GM12878 (cell line): ENCODE data around the gene CNR2. TPM values are rescaled to one million over a fixed set of nuclear protein-coding genes. Genes with fewer than 3 reads are reported as not detected.

Experiments used
- BHLHE40 ChIP-seq, 2 experiments: fragments of 450-650 bp in 1 of 2; IDR thresholded peaks; 2 replicates each; pipeline ENCODE4 v1.6.1; 2011 to 2017; ENCODE audit warnings: low read depth in 2 of 2, borderline replicate concordance in 1 of 2, improper control_type of control experiment in 1 of 2, low read length in 1 of 2, mild to moderate bottlenecking in 1 of 2
- CBFB ChIP-seq: IDR thresholded peaks from 2 replicates; pipeline ENCODE4 v1.6.1; 2016; ENCODE audit warnings: antibody characterized with exemption, low read depth
- FOXK2 ChIP-seq: fragments of 450-650 bp; IDR thresholded peaks from 2 replicates; pipeline ENCODE4 v1.6.1; 2017; ENCODE audit warnings: mild to moderate bottlenecking, moderate library complexity
- NFIC ChIP-seq: IDR thresholded peaks from 2 replicates; pipeline ENCODE4 v1.6.1; 2012; ENCODE audit warnings: low read depth, mild to moderate bottlenecking, inconsistent platforms, low read length, moderate library complexity
- PML ChIP-seq: IDR thresholded peaks from 2 replicates; pipeline ENCODE4 v1.6.1; 2012; ENCODE audit warnings: low read length, inconsistent platforms
- RUNX3 ChIP-seq: IDR thresholded peaks from 2 replicates; pipeline ENCODE4 v1.6.1; 2012; ENCODE audit warnings: low read length, inconsistent platforms
- SIN3A ChIP-seq: IDR thresholded peaks from 2 replicates; pipeline ENCODE4 v1.6.1; 2012; ENCODE audit warnings: low read depth, low read length, improper control_type of control experiment
- STAT1 ChIP-seq: fragments of 450-650 bp; conservative IDR thresholded peaks from 2 replicates; pipeline ENCODE4 v1.6.1; 2014; ENCODE audit warnings: antibody characterized with exemption, mild to moderate bottlenecking
- STAT3 ChIP-seq: IDR thresholded peaks from 2 replicates; pipeline ENCODE4 v1.6.1; 2011; ENCODE audit warnings: low read depth, low read length, improper control_type of control experiment
- polyA plus RNA-seq, 11 experiments: library from polyadenylated mRNA; depleted of rRNA in 4 of 11; unstranded in 6 of 11; stranded (reverse) in 5 of 11; fragments of >200 nt; fragmentation: Nextera tagmentation in 4 of 11; fragmentation: Illumina TruSeq in 1 of 11; extraction: Ambion mirVana in 4 of 11; extraction: Trizol in 1 of 11; gene quantifications; 1 replicate in 1 of 11; 2 replicates in 10 of 11; pipeline versions ENCODE4 v1.2.1 to v1.2.3, GENCODE V29; 2011 to 2016; ENCODE audit warnings: inconsistent platforms in 2 of 11, missing spikeins in 2 of 11, low read depth in 1 of 11
- total RNA-seq, 4 experiments: library from RNA; depleted of rRNA in 3 of 4; stranded (reverse); fragments of >200 nt in 3 of 4; fragmentation: Illumina TruSeq in 1 of 4; extraction: Trizol in 1 of 4; gene quantifications; 2 replicates each; pipeline versions ENCODE4 v1.2.1 to v1.2.3, GENCODE V29; 2013 to 2021
- TF ChIP-seq, protein P1 (sequence below): fragments of 450-650 bp; IDR thresholded peaks from 2 replicates; pipeline ENCODE4 v1.6.1; 2017; ENCODE audit warnings: mild to moderate bottlenecking, moderate library complexity
- TF ChIP-seq, protein P2 (sequence below): fragments of 450-650 bp; formaldehyde crosslinking; IDR thresholded peaks from 2 replicates; pipeline ENCODE4 v1.4.0; 2022; ENCODE audit warnings: mild to moderate bottlenecking, moderate library complexity
- TF ChIP-seq, protein P3 (sequence below): fragments of 150-350 bp; IDR thresholded peaks from 2 replicates; pipeline ENCODE4 v1.6.1; 2016; ENCODE audit warnings: low read depth, low read length
- TF ChIP-seq, protein P4 (sequence below): fragments of 450-650 bp; IDR thresholded peaks from 2 replicates; pipeline ENCODE4 v1.6.1; 2016; ENCODE audit warnings: mild to moderate bottlenecking
- TF ChIP-seq, protein P5 (sequence below): fragments of 450-650 bp; IDR thresholded peaks from 2 replicates; pipeline ENCODE4 v1.6.1; 2017; ENCODE audit warnings: mild to moderate bottlenecking

Gene CNR2
- total and polyA plus RNA-seq, 10 of the 15 experiments (the other 5 are each of a cell fraction or from before 2014, with no cell fraction given): 0.46 to 19.8 (median 12.2) TPM

DNA sequence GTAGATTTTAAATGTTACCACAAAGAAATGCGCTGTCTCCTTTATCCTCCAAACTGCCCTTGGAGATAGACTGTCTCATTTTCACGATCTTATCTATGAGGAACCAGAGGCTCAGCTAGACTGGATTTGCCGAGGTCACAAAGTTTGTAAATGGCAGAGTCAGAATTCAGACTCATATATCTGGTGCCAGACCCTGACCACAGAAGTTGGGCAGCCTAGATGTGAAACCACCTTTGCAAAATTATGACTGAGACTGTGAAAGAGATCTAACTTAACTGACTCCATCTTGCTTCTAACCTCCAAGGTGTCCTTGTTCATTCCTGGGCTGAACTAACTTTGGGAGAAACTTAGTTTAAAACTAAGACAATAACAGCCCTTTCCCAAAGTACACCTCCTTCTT is 14.1 kb downstream of the CNR2 start (continued):
- TF ChIP-seq, protein P1, sequence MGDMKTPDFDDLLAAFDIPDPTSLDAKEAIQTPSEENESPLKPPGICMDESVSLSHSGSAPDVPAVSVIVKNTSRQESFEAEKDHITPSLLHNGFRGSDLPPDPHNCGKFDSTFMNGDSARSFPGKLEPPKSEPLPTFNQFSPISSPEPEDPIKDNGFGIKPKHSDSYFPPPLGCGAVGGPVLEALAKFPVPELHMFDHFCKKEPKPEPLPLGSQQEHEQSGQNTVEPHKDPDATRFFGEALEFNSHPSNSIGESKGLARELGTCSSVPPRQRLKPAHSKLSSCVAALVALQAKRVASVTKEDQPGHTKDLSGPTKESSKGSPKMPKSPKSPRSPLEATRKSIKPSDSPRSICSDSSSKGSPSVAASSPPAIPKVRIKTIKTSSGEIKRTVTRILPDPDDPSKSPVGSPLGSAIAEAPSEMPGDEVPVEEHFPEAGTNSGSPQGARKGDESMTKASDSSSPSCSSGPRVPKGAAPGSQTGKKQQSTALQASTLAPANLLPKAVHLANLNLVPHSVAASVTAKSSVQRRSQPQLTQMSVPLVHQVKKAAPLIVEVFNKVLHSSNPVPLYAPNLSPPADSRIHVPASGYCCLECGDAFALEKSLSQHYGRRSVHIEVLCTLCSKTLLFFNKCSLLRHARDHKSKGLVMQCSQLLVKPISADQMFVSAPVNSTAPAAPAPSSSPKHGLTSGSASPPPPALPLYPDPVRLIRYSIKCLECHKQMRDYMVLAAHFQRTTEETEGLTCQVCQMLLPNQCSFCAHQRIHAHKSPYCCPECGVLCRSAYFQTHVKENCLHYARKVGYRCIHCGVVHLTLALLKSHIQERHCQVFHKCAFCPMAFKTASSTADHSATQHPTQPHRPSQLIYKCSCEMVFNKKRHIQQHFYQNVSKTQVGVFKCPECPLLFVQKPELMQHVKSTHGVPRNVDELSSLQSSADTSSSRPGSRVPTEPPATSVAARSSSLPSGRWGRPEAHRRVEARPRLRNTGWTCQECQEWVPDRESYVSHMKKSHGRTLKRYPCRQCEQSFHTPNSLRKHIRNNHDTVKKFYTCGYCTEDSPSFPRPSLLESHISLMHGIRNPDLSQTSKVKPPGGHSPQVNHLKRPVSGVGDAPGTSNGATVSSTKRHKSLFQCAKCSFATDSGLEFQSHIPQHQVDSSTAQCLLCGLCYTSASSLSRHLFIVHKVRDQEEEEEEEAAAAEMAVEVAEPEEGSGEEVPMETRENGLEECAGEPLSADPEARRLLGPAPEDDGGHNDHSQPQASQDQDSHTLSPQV: peak; percentile 65; the same call in 1 of the 2 replicates
- no peak for TF ChIP-seq STAT3
- TF ChIP-seq, protein P2, sequence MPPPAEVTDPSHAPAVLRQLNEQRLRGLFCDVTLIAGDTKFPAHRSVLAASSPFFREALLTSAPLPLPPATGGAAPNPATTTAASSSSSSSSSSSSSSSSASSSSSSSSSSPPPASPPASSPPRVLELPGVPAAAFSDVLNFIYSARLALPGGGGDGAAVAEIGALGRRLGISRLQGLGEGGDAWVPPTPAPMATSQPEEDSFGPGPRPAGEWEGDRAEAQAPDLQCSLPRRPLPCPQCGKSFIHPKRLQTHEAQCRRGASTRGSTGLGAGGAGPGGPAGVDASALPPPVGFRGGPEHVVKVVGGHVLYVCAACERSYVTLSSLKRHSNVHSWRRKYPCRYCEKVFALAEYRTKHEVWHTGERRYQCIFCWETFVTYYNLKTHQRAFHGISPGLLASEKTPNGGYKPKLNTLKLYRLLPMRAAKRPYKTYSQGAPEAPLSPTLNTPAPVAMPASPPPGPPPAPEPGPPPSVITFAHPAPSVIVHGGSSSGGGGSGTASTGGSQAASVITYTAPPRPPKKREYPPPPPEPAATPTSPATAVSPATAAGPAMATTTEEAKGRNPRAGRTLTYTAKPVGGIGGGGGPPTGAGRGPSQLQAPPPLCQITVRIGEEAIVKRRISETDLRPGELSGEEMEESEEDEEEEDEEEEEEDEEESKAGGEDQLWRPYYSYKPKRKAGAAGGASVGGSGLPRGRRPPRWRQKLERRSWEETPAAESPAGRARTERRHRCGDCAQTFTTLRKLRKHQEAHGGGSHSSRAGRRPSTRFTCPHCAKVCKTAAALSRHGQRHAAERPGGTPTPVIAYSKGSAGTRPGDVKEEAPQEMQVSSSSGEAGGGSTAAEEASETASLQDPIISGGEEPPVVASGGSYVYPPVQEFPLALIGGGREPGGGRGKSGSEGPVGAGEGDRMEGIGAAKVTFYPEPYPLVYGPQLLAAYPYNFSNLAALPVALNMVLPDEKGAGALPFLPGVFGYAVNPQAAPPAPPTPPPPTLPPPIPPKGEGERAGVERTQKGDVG (CRISPR knock-in tag): no peak
- no peak for TF ChIP-seq STAT1
- peak; percentile 81 for TF ChIP-seq NFIC
- TF ChIP-seq, protein P3, sequence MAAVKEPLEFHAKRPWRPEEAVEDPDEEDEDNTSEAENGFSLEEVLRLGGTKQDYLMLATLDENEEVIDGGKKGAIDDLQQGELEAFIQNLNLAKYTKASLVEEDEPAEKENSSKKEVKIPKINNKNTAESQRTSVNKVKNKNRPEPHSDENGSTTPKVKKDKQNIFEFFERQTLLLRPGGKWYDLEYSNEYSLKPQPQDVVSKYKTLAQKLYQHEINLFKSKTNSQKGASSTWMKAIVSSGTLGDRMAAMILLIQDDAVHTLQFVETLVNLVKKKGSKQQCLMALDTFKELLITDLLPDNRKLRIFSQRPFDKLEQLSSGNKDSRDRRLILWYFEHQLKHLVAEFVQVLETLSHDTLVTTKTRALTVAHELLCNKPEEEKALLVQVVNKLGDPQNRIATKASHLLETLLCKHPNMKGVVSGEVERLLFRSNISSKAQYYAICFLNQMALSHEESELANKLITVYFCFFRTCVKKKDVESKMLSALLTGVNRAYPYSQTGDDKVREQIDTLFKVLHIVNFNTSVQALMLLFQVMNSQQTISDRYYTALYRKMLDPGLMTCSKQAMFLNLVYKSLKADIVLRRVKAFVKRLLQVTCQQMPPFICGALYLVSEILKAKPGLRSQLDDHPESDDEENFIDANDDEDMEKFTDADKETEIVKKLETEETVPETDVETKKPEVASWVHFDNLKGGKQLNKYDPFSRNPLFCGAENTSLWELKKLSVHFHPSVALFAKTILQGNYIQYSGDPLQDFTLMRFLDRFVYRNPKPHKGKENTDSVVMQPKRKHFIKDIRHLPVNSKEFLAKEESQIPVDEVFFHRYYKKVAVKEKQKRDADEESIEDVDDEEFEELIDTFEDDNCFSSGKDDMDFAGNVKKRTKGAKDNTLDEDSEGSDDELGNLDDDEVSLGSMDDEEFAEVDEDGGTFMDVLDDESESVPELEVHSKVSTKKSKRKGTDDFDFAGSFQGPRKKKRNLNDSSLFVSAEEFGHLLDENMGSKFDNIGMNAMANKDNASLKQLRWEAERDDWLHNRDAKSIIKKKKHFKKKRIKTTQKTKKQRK: no peak
- TF ChIP-seq, protein P4, sequence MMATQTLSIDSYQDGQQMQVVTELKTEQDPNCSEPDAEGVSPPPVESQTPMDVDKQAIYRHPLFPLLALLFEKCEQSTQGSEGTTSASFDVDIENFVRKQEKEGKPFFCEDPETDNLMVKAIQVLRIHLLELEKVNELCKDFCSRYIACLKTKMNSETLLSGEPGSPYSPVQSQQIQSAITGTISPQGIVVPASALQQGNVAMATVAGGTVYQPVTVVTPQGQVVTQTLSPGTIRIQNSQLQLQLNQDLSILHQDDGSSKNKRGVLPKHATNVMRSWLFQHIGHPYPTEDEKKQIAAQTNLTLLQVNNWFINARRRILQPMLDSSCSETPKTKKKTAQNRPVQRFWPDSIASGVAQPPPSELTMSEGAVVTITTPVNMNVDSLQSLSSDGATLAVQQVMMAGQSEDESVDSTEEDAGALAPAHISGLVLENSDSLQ: no peak
- TF ChIP-seq CBFB: peak; percentile 62; the same call in 1 of the 2 replicates
- no peak for TF ChIP-seq PML
- TF ChIP-seq, protein P5, sequence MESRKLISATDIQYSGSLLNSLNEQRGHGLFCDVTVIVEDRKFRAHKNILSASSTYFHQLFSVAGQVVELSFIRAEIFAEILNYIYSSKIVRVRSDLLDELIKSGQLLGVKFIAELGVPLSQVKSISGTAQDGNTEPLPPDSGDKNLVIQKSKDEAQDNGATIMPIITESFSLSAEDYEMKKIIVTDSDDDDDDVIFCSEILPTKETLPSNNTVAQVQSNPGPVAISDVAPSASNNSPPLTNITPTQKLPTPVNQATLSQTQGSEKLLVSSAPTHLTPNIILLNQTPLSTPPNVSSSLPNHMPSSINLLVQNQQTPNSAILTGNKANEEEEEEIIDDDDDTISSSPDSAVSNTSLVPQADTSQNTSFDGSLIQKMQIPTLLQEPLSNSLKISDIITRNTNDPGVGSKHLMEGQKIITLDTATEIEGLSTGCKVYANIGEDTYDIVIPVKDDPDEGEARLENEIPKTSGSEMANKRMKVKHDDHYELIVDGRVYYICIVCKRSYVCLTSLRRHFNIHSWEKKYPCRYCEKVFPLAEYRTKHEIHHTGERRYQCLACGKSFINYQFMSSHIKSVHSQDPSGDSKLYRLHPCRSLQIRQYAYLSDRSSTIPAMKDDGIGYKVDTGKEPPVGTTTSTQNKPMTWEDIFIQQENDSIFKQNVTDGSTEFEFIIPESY: no peak
- TF ChIP-seq SIN3A: no peak
- peak in 1 of 2 experiments; percentile 47; a peak in 1 of 4 replicates for TF ChIP-seq BHLHE40 (IDR thresholded peaks at IDR 0.05; ENCODE audit: borderline replicate concordance in 1 of 2, low read depth in 2 of 2, low read length in 1 of 2)
- peak; percentile 92 for TF ChIP-seq RUNX3
- no peak for TF ChIP-seq FOXK2
